ENCODE measurements around the gene ERN1. TPM values are rescaled to one million over a fixed set of nuclear protein-coding genes. Genes with fewer than 3 reads are reported as not detected.
A peak's percentile ranks its signal among the peaks of the same experiment; 100 is the strongest.

The ERN1 gene
- total RNA-seq, 1 experiment from 2014 or later: 6.5 TPM

DNA sequence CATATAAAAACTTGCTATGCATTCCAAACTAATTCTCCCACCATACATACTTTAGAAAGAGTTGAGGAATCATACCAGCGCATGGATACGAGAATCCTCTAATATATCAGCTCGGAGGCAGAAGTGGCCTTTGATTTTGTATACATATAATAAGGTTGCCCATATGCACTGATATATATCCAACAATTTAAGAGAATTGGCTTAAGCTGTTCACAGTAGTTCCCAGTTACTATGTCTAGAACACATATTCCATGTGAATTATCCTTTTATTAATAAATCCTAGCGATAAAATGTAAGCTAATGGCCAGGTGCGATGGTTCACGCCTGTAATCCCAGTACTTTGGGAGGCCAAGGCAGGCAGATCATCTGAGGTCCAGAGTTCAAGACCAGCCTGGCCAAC is 19.3 kb upstream of the ERN1 start (continued):
- TF ChIP-seq, protein P1, sequence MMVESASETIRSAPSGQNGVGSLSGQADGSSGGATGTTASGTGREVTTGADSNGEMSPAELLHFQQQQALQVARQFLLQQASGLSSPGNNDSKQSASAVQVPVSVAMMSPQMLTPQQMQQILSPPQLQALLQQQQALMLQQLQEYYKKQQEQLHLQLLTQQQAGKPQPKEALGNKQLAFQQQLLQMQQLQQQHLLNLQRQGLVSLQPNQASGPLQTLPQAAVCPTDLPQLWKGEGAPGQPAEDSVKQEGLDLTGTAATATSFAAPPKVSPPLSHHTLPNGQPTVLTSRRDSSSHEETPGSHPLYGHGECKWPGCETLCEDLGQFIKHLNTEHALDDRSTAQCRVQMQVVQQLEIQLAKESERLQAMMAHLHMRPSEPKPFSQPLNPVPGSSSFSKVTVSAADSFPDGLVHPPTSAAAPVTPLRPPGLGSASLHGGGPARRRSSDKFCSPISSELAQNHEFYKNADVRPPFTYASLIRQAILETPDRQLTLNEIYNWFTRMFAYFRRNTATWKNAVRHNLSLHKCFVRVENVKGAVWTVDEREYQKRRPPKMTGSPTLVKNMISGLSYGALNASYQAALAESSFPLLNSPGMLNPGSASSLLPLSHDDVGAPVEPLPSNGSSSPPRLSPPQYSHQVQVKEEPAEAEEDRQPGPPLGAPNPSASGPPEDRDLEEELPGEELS (CRISPR knock-in tag; IDR thresholded peaks at IDR 0.05): no peak

DNA sequence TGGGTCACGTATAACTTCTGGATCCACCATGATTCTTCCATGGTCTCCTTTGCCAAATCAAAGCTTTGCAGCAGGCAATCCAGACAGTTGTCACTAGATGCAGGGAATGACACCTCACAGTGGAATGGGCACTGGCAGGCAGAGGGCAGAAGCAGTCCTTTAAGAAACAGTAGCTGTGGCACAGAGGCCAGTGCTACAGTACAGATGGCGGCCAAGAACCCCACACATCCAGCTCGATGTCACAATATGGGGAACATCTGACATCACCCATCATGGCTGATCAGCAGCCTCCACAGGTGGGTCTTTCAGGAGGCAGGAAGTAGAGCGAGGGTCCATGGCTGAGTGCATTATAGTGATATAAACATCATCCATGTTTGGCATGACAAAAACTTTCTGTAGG is 18.8 kb upstream of the ERN1 start:
- Mint-ChIP-seq H3K27me3 (ENCODE audit: low read depth) (no peaks in the 10 kb centered on the region), H3K4me1 (peaks cover 23% of the 10 kb centered on the region), H3K9me3 (no peaks in the 10 kb centered on the region), H3K27ac (no peak overlapping the region; the same call in none of the 2 replicates), H3K36me3 (peaks cover 23% of the 10 kb centered on the region), H3K4me3 (no peak overlapping the region)
- DNase-seq (ENCODE audit: low spot score) (no peak), ATAC-seq (peak; percentile 2)
- CTCF ChIA-PET: interaction anchor here (0.6 to 3.5 kb wide), 12 partner anchors 15 to 270 kb away, joined by 3 to 27 read pairs (median 4); no protein-coding TSS in a partner anchor
- POLR2A ChIA-PET: interaction anchor here (0.5 to 1.4 kb wide), 6 partner anchors 69 to 527 kb away, joined by 3 to 6 read pairs (median 4); partner anchors contain the start of genes MAP3K3 and TEX2
- TF ChIP-seq MXD4 (CRISPR knock-in tag; IDR thresholded peaks at IDR 0.05; ENCODE audit: borderline replicate concordance): no peak
- TF ChIP-seq CBFB (CRISPR knock-in tag; IDR thresholded peaks at IDR 0.05; ENCODE audit: low read depth): no peak
- TF ChIP-seq PRRX2 (CRISPR knock-in tag; IDR thresholded peaks at IDR 0.05): 0 out of 2 replicates have a peak, but pooled peaks have one; percentile 28
- TF ChIP-seq, protein P2, sequence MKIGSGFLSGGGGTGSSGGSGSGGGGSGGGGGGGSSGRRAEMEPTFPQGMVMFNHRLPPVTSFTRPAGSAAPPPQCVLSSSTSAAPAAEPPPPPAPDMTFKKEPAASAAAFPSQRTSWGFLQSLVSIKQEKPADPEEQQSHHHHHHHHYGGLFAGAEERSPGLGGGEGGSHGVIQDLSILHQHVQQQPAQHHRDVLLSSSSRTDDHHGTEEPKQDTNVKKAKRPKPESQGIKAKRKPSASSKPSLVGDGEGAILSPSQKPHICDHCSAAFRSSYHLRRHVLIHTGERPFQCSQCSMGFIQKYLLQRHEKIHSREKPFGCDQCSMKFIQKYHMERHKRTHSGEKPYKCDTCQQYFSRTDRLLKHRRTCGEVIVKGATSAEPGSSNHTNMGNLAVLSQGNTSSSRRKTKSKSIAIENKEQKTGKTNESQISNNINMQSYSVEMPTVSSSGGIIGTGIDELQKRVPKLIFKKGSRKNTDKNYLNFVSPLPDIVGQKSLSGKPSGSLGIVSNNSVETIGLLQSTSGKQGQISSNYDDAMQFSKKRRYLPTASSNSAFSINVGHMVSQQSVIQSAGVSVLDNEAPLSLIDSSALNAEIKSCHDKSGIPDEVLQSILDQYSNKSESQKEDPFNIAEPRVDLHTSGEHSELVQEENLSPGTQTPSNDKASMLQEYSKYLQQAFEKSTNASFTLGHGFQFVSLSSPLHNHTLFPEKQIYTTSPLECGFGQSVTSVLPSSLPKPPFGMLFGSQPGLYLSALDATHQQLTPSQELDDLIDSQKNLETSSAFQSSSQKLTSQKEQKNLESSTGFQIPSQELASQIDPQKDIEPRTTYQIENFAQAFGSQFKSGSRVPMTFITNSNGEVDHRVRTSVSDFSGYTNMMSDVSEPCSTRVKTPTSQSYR (CRISPR knock-in tag; IDR thresholded peaks at IDR 0.05): no peak
- no peak for TF ChIP-seq GRHL2 (CRISPR knock-in tag; IDR thresholded peaks at IDR 0.05; ENCODE audit: insufficient replicate concordance, severe bottlenecking)
- TF ChIP-seq, protein P3, sequence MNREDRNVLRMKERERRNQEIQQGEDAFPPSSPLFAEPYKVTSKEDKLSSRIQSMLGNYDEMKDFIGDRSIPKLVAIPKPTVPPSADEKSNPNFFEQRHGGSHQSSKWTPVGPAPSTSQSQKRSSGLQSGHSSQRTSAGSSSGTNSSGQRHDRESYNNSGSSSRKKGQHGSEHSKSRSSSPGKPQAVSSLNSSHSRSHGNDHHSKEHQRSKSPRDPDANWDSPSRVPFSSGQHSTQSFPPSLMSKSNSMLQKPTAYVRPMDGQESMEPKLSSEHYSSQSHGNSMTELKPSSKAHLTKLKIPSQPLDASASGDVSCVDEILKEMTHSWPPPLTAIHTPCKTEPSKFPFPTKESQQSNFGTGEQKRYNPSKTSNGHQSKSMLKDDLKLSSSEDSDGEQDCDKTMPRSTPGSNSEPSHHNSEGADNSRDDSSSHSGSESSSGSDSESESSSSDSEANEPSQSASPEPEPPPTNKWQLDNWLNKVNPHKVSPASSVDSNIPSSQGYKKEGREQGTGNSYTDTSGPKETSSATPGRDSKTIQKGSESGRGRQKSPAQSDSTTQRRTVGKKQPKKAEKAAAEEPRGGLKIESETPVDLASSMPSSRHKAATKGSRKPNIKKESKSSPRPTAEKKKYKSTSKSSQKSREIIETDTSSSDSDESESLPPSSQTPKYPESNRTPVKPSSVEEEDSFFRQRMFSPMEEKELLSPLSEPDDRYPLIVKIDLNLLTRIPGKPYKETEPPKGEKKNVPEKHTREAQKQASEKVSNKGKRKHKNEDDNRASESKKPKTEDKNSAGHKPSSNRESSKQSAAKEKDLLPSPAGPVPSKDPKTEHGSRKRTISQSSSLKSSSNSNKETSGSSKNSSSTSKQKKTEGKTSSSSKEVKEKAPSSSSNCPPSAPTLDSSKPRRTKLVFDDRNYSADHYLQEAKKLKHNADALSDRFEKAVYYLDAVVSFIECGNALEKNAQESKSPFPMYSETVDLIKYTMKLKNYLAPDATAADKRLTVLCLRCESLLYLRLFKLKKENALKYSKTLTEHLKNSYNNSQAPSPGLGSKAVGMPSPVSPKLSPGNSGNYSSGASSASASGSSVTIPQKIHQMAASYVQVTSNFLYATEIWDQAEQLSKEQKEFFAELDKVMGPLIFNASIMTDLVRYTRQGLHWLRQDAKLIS (CRISPR knock-in tag; IDR thresholded peaks at IDR 0.05; ENCODE audit: borderline replicate concordance): no peak
- TF ChIP-seq GABPB1 (CRISPR knock-in tag; IDR thresholded peaks at IDR 0.05): peak; percentile 86
- TF ChIP-seq, protein P4, sequence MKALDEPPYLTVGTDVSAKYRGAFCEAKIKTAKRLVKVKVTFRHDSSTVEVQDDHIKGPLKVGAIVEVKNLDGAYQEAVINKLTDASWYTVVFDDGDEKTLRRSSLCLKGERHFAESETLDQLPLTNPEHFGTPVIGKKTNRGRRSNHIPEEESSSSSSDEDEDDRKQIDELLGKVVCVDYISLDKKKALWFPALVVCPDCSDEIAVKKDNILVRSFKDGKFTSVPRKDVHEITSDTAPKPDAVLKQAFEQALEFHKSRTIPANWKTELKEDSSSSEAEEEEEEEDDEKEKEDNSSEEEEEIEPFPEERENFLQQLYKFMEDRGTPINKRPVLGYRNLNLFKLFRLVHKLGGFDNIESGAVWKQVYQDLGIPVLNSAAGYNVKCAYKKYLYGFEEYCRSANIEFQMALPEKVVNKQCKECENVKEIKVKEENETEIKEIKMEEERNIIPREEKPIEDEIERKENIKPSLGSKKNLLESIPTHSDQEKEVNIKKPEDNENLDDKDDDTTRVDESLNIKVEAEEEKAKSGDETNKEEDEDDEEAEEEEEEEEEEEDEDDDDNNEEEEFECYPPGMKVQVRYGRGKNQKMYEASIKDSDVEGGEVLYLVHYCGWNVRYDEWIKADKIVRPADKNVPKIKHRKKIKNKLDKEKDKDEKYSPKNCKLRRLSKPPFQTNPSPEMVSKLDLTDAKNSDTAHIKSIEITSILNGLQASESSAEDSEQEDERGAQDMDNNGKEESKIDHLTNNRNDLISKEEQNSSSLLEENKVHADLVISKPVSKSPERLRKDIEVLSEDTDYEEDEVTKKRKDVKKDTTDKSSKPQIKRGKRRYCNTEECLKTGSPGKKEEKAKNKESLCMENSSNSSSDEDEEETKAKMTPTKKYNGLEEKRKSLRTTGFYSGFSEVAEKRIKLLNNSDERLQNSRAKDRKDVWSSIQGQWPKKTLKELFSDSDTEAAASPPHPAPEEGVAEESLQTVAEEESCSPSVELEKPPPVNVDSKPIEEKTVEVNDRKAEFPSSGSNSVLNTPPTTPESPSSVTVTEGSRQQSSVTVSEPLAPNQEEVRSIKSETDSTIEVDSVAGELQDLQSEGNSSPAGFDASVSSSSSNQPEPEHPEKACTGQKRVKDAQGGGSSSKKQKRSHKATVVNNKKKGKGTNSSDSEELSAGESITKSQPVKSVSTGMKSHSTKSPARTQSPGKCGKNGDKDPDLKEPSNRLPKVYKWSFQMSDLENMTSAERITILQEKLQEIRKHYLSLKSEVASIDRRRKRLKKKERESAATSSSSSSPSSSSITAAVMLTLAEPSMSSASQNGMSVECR (CRISPR knock-in tag; IDR thresholded peaks at IDR 0.05; ENCODE audit: borderline replicate concordance): no peak
- no peak for TF ChIP-seq NR1H2 (CRISPR knock-in tag; IDR thresholded peaks at IDR 0.05)
- no peak for TF ChIP-seq EMX1 (CRISPR knock-in tag; IDR thresholded peaks at IDR 0.05)
- no peak for TF ChIP-seq JAZF1 (CRISPR knock-in tag; IDR thresholded peaks at IDR 0.05)
- TF ChIP-seq, protein P5, sequence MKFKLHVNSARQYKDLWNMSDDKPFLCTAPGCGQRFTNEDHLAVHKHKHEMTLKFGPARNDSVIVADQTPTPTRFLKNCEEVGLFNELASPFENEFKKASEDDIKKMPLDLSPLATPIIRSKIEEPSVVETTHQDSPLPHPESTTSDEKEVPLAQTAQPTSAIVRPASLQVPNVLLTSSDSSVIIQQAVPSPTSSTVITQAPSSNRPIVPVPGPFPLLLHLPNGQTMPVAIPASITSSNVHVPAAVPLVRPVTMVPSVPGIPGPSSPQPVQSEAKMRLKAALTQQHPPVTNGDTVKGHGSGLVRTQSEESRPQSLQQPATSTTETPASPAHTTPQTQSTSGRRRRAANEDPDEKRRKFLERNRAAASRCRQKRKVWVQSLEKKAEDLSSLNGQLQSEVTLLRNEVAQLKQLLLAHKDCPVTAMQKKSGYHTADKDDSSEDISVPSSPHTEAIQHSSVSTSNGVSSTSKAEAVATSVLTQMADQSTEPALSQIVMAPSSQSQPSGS (CRISPR knock-in tag; IDR thresholded peaks at IDR 0.05; ENCODE audit: borderline replicate concordance, low read depth): no peak

Data from WTC11 (cell line).